H1 (cell line): ENCODE results near the gene ACTR5. TPM values are rescaled to one million over a fixed set of nuclear protein-coding genes. Genes with fewer than 3 reads are reported as not detected.
"Not testable (repeated sequence)": the region's sequence is repeated elsewhere in the genome, so short reads cannot be mapped to it uniquely, and the experiment has no call there.

Experiments
- CTCF ChIA-PET: fragments of 300-600 bp; sonication (Branson Sonifier 250); formaldehyde crosslinking; loops from one replicate; lab custom pipeline; 2021; ENCODE audit not compliant: partially characterized antibody; lab: Charles Lee
- POLR2A ChIA-PET: fragments of 300-600 bp; sonication (Branson Sonifier 250); formaldehyde crosslinking; loops from one replicate; lab custom pipeline; 2021; ENCODE audit warnings: inconsistent platforms; ENCODE audit not compliant: partially characterized antibody; lab: Charles Lee
- DNase-seq, 2 experiments: peaks; one replicate each; pipeline versions ENCODE4 v3.0.0 to v3.0.0-alpha.2; 2010 to 2022; ENCODE audit warnings: low spot score in 2 of 2, low read depth in 1 of 2, mixed read lengths in 1 of 2
- FAIRE-seq: peaks from 2 replicates; lab custom pipeline; 2011; peaks lifted over from hg19 to GRCh38; lab: Jason Lieb, UNC
- H2AFZ ChIP-seq: 2 replicates; pipeline ENCODE4 v1.8.1; 2012; ENCODE audit warnings: low read length, inconsistent platforms
- H2AK5ac ChIP-seq: 2 replicates; pipeline ENCODE4 v1.6.1; 2013; ENCODE audit warnings: low read depth, low read length
- H2BK120ac ChIP-seq: replicated peaks from 2 replicates; pipeline ENCODE3; 2013; ENCODE audit warnings: low read depth, low read length, inconsistent platforms
- H2BK12ac ChIP-seq: 2 replicates; pipeline ENCODE4 v1.6.1; 2013; ENCODE audit warnings: low read depth, low read length
- H2BK15ac ChIP-seq: 2 replicates; pipeline ENCODE4 v1.6.1; 2013; ENCODE audit warnings: low read length
- H2BK20ac ChIP-seq: 2 replicates; pipeline ENCODE4 v1.6.1; 2013; ENCODE audit warnings: low read length
- H2BK5ac ChIP-seq: 2 replicates; pipeline ENCODE4 v1.6.1; 2013; ENCODE audit warnings: low read depth, low read length
- H3K14ac ChIP-seq: 2 replicates; pipeline ENCODE4 v1.6.1; 2013; ENCODE audit warnings: inconsistent platforms; ENCODE audit not compliant: insufficient read length
- H3K18ac ChIP-seq: 2 replicates; pipeline ENCODE4 v1.6.1; 2013; ENCODE audit warnings: low read length; ENCODE audit errors: extremely low read depth
- H3K23ac ChIP-seq: 2 replicates; pipeline ENCODE4 v1.6.1; 2013; ENCODE audit warnings: inconsistent platforms; ENCODE audit not compliant: insufficient read length
- H3K23me2 ChIP-seq: 2 replicates; pipeline ENCODE4 v1.6.1; 2013; ENCODE audit warnings: low read depth, low read length
- H3K27ac ChIP-seq: 2 replicates; pipeline ENCODE4 v1.6.1; 2011; ENCODE audit warnings: low read depth, low read length, inconsistent platforms
- H3K27me3 ChIP-seq, 4 experiments: replicated peaks in 1 of 4; 1 replicate in 1 of 4; 2 replicates in 3 of 4; pipeline versions ENCODE4 v1.6.1 to v1.8.1; 2011 to 2013; ENCODE audit warnings: low read length in 3 of 4, mild to moderate bottlenecking in 3 of 4, inconsistent platforms in 2 of 4, mixed read lengths in 2 of 4, moderate library complexity in 1 of 4; ENCODE audit not compliant: control insufficient read depth in 3 of 4, insufficient read depth in 3 of 4; ENCODE audit errors: extremely low read depth in 1 of 4
- H3K36me3 ChIP-seq, 4 experiments: 2 replicates each; pipeline versions ENCODE4 v1.6.1 to v1.8.1; 2011 to 2013; ENCODE audit warnings: mild to moderate bottlenecking in 4 of 4, low read length in 3 of 4, moderate library complexity in 2 of 4, control low read depth in 1 of 4, inconsistent platforms in 1 of 4; ENCODE audit not compliant: insufficient read depth in 4 of 4, control insufficient read depth in 2 of 4
- H3K4ac ChIP-seq: replicated peaks from 2 replicates; pipeline ENCODE3; 2013; ENCODE audit warnings: low read length, low read depth, mixed read lengths, inconsistent platforms; ENCODE audit not compliant: insufficient read length
- H3K4me1 ChIP-seq, 4 experiments: replicated peaks in 1 of 4; 1 replicate in 1 of 4; 2 replicates in 3 of 4; pipeline versions ENCODE4 v1.6.1 to v1.8.1; 2011 to 2013; ENCODE audit warnings: low read length in 3 of 4, inconsistent platforms in 2 of 4, mixed read lengths in 1 of 4; ENCODE audit not compliant: insufficient read depth in 4 of 4, control insufficient read depth in 3 of 4
- H3K4me2 ChIP-seq, 2 experiments: 2 replicates each; pipeline versions ENCODE4 v1.6.1 to v1.8.1; 2011 to 2013; ENCODE audit warnings: low read depth in 2 of 2, low read length in 2 of 2, control low read depth in 1 of 2, inconsistent platforms in 1 of 2, mild to moderate bottlenecking in 1 of 2; ENCODE audit not compliant: insufficient read depth in 1 of 2
- H3K4me3 ChIP-seq, 4 experiments: fragments of 200-600, 300-600 bp in 1 of 4; sonication (generic), shearing (Covaris generic), sonication (Bioruptor Twin) in 1 of 4; 2 replicates each; pipeline versions ENCODE4 v1.5.1 to v1.8.1; 2011 to 2016; ENCODE audit warnings: low read length in 4 of 4, low read depth in 3 of 4, control low read depth in 2 of 4, inconsistent platforms in 2 of 4, mild to moderate bottlenecking in 2 of 4, mixed read lengths in 1 of 4, moderate library complexity in 1 of 4; ENCODE audit not compliant: insufficient read depth in 2 of 4; ENCODE audit errors: extremely low read depth in 1 of 4
- H3K56ac ChIP-seq: replicated peaks from 2 replicates; pipeline ENCODE3; 2013; ENCODE audit warnings: low read depth, mild to moderate bottlenecking, mixed read lengths, low read length, inconsistent platforms; ENCODE audit not compliant: insufficient read length
- H3K79me1 ChIP-seq: 2 replicates; pipeline ENCODE4 v1.6.1; 2013; ENCODE audit warnings: low read depth, low read length, control low read depth
- H3K79me2 ChIP-seq, 2 experiments: 2 replicates each; pipeline versions ENCODE4 v1.6.1 to v1.8.1; 2012 to 2013; ENCODE audit warnings: low read length in 2 of 2, mild to moderate bottlenecking in 2 of 2, inconsistent platforms in 1 of 2; ENCODE audit not compliant: insufficient read depth in 2 of 2, control insufficient read depth in 1 of 2
- H3K9ac ChIP-seq, 4 experiments: replicated peaks in 1 of 4; 1 replicate in 1 of 4; 2 replicates in 3 of 4; pipeline versions ENCODE4 v1.6.1 to v1.8.1; 2011 to 2013; ENCODE audit warnings: low read depth in 3 of 4, low read length in 3 of 4, control low read depth in 2 of 4, mild to moderate bottlenecking in 2 of 4, moderate library complexity in 2 of 4, inconsistent platforms in 1 of 4; ENCODE audit errors: extremely low read depth in 1 of 4
- H3K9me3 ChIP-seq, 2 experiments: 2 replicates each; pipeline versions ENCODE4 v1.6.1 to v1.8.1; 2012 to 2013; ENCODE audit warnings: mild to moderate bottlenecking in 2 of 2, moderate library complexity in 2 of 2, control low read depth in 1 of 2, inconsistent platforms in 1 of 2, low read depth in 1 of 2, low read length in 1 of 2, mixed read lengths in 1 of 2; ENCODE audit not compliant: insufficient read depth in 2 of 2
- H4K20me1 ChIP-seq, 2 experiments: replicated peaks in 1 of 2; 2 replicates each; pipeline versions ENCODE3 to v1.8.1; 2011 to 2013; ENCODE audit warnings: inconsistent platforms in 2 of 2, low read length in 2 of 2, mild to moderate bottlenecking in 1 of 2; ENCODE audit not compliant: insufficient read depth in 2 of 2, control insufficient read depth in 1 of 2
- H4K5ac ChIP-seq: 2 replicates; pipeline ENCODE4 v1.6.1; 2013; ENCODE audit warnings: low read length, low read depth, mixed read lengths, inconsistent platforms; ENCODE audit not compliant: insufficient read length
- H4K8ac ChIP-seq: 2 replicates; pipeline ENCODE4 v1.8.0; 2013; ENCODE audit warnings: mild to moderate bottlenecking, moderate library complexity, low read length, inconsistent platforms; ENCODE audit not compliant: insufficient read depth; ENCODE audit errors: extremely low read depth
- H4K91ac ChIP-seq: replicated peaks from 2 replicates; pipeline ENCODE3; 2013; ENCODE audit warnings: low read length, mixed read lengths, inconsistent platforms; ENCODE audit not compliant: insufficient read length
- WGBS, 2 experiments: shearing (Covaris generic) in 1 of 2; methylation state at CpG; one replicate each; pipeline versions ENCODE4 v1.1.6 to v1.1.7; 2013 to 2015; ENCODE audit warnings: low lambda C conversion rate in 2 of 2, mixed read lengths in 2 of 2, inconsistent platforms in 1 of 2, low coverage in 1 of 2, missing lambda C conversion rate in 1 of 2; ENCODE audit not compliant: insufficient replicate concordance in 2 of 2, insufficient coverage in 1 of 2, insufficient read length in 1 of 2; ENCODE audit errors: extremely low coverage in 1 of 2, missing lambda C conversion rate in 1 of 2; 5-methylcytosine and 5-hydroxymethylcytosine counted together
- polyA plus RNA-seq, 7 experiments: library from polyadenylated mRNA; depleted of rRNA in 3 of 7; stranded (reverse) in 5 of 7; unstranded in 2 of 7; fragments of >200 nt in 5 of 7; fragments of 200-250 nt in 2 of 7; gene quantifications; 1 replicate in 5 of 7; 2 replicates in 1 of 7; 4 replicates in 1 of 7; pipeline versions ENCODE4 v1.2.1 to v1.2.3, GENCODE V29; 2011 to 2013; ENCODE audit warnings: missing spikeins in 2 of 7, mixed read lengths in 2 of 7
- total RNA-seq: library from RNA; stranded (reverse); fragmentation: NEBNext Ultra II Directional; extraction: Animal tissue kit (Norgen Biotek cat#: 25700); gene quantifications from 2 replicates; pipeline ENCODE4 v1.2.1, GENCODE V29; 2021

Gene ACTR5
- total and polyA plus RNA-seq, 2 of the 8 experiments (the other 6 are each of a cell fraction or from before 2014, with no cell fraction given), result 10.4 to 14.4 TPM

DNA sequence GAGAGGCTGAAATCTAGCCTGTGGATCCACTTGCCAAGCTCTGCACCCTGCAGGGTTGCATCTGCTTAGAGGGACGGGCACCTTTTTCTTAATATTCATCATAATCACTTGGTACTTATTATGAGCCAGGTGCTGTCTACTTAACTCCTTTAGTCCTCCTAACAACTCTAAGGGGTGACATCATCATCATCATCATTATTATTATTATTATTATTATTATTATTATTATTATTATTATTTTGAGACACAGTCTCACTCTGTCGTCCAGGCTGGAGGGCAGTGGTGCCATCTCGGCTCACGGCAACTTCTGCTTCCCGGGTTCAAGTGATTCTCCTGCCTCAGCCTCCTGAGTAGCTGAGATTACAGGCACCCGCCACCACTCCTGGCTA is 65.3 kb downstream of the ACTR5 start:
- H4K20me1 ChIP-seq, DNase-seq, H3K18ac ChIP-seq, H3K14ac ChIP-seq, H2BK15ac ChIP-seq, H3K4me3 ChIP-seq, H4K5ac ChIP-seq, H3K23me2 ChIP-seq, H3K4me2 ChIP-seq, H3K27me3 ChIP-seq, H3K79me2 ChIP-seq, H3K56ac ChIP-seq, H2AFZ ChIP-seq, H2BK12ac ChIP-seq, H3K36me3 ChIP-seq, FAIRE-seq, H2BK120ac ChIP-seq, H2AK5ac ChIP-seq, H3K79me1 ChIP-seq, H3K23ac ChIP-seq, H4K91ac ChIP-seq, CTCF ChIA-PET, H3K9me3 ChIP-seq, H2BK5ac ChIP-seq, H4K8ac ChIP-seq, H3K4ac ChIP-seq, H3K27ac ChIP-seq, H2BK20ac ChIP-seq: not testable (repeated sequence)
- Histone ChIP-seq H3K9ac (peak overlapping the region in 1 of 4 experiments; percentile 48; a peak in 1 of 7 replicates), H3K4me1 (peaks cover 4 to 17% (median 9%) of the 10 kb centered on the region in 4 experiments)
- 81% methylated on average over 6 of the region's 6 CpGs; no CpG with 5 or more reads in 1 of the 2 experiments for WGBS, 2 experiments
- POLR2A ChIA-PET, result interaction anchor here (1.0 to 1.7 kb wide), 2 partner anchors 9 kb away, joined by 3 to 4 read pairs; no protein-coding TSS in a partner anchor
